Gastroesophageal sphincter (tissue), 4 donors: ENCODE data around the gene COL6A3. TPM values are rescaled to one million over a fixed set of nuclear protein-coding genes. Genes with fewer than 3 reads are reported as not detected.
"Not testable (repeated sequence)": the region's sequence is repeated elsewhere in the genome, so short reads cannot be mapped to it uniquely, and the experiment has no call there.

Source experiments
- ATAC-seq: fragments of 150-250 bp; one replicate; pipeline ENCODE4 v1.9.1; 2016; ENCODE audit warnings: mild to moderate bottlenecking, moderate library complexity
- H3K27ac ChIP-seq, 4 donors: fragments of 200-600 bp; sonication (generic) in 3 of 4; 1 replicate in 3 of 4; 2 replicates in 1 of 4; pipeline ENCODE4 v1.5.1; 2016 to 2019
- H3K27me3 ChIP-seq: fragments of 200-600 bp; sonication (generic); one replicate; pipeline ENCODE4 v1.5.1; 2019
- H3K36me3 ChIP-seq, 2 donors: fragments of 200-600 bp; sonication (generic); one replicate each; pipeline ENCODE4 v1.5.1; 2019; ENCODE audit warnings: control low read depth in 1 of 2
- H3K4me1 ChIP-seq, 3 donors: fragments of 200-600 bp; sonication (generic); 1 replicate in 2 of 3; 2 replicates in 1 of 3; pipeline ENCODE4 v1.5.1; 2016 to 2019; ENCODE audit warnings: control low read depth in 2 of 3
- H3K4me3 ChIP-seq, 2 donors: fragments of 200-600 bp; sonication (generic); one replicate each; pipeline ENCODE4 v1.5.1; 2019; ENCODE audit warnings: mild to moderate bottlenecking in 1 of 2, moderate library complexity in 1 of 2
- H3K9me3 ChIP-seq, 3 donors: fragments of 200-600 bp; sonication (generic); one replicate each; pipeline ENCODE4 v1.5.1; 2017 to 2019; ENCODE audit warnings: control low read depth in 2 of 3
- EP300 ChIP-seq: sonication (generic); formaldehyde crosslinking; IDR thresholded peaks from one replicate; pipeline ENCODE4 v1.6.1; 2017; ENCODE audit warnings: antibody characterized with exemption, mild to moderate bottlenecking
- POLR2A ChIP-seq, 2 donors: fragments of 450-650 bp; IDR thresholded peaks; one replicate each; pipeline ENCODE4 v1.6.1; 2017; ENCODE audit warnings: antibody characterized with exemption in 2 of 2, mild to moderate bottlenecking in 2 of 2, moderate library complexity in 1 of 2
- POLR2AphosphoS5 ChIP-seq: sonication (generic); formaldehyde crosslinking; IDR thresholded peaks from one replicate; pipeline ENCODE4 v1.6.1; 2017; ENCODE audit warnings: antibody characterized with exemption
- WGBS, 2 donors: methylation state at CpG; one replicate each; pipeline ENCODE4 v1.1.5; 2018; ENCODE audit warnings: low coverage in 1 of 2; 5-methylcytosine and 5-hydroxymethylcytosine counted together
- total RNA-seq, 4 donors: library from RNA; depleted of rRNA; stranded (reverse); fragments of >200 nt; gene quantifications; one replicate each; pipeline ENCODE4 v1.1.0, GENCODE V29; 2016
- TF ChIP-seq, protein P1 (sequence below), 4 experiments: fragments of 200-600 bp in 2 of 4; fragments of 450-650 bp in 2 of 4; sonication (generic) in 1 of 4; IDR thresholded peaks; one replicate each; pipeline ENCODE4 v1.5.1; 2017 to 2019; ENCODE audit warnings: antibody characterized with exemption in 4 of 4, mild to moderate bottlenecking in 2 of 4, moderate library complexity in 2 of 4

COL6A3 gene
- total RNA-seq, 4 donors from 2014 or later = 110 to 421 (median 310) TPM

DNA sequence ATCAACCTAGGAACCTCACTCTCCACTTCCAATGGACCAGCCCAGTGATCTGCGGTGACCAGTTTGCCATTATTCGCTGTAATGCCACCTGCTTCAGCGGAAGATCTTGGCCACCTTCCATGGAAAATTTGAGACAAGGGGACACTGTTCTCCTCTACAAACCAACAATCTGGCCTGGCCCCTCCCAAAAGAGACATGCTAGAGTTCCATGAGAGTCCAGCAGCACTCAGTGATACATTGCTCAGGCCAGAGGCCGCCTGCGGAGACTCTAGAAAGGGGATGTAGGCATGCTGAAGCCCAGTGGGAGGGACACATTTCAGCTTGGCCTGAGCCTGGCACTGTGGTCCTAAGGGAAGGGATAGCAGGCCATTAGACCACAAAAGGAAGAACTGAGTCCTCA, 58.3 kb downstream of the COL6A3 start:
- Histone ChIP-seq H3K4me3 (no peak overlapping the region), H3K27ac (peak overlapping the region in 3 of 4 donors; percentile 65 to 80 (median 72)), H3K4me1 (peaks cover 0 to 74% (median 0%) of the 10 kb centered on the region in 3 donors), H3K27me3 (no peaks in the 10 kb centered on the region), H3K9me3 (no peaks in the 10 kb centered on the region), H3K36me3 (peaks cover 0 to 81% of the 10 kb centered on the region in 2 donors)
- ATAC-seq = no peak
- 90 to 100% methylated on average over 2 of the region's 5 CpGs for WGBS, 2 donors
- TF ChIP-seq POLR2AphosphoS5 (peak; percentile 12), POLR2A (IDR thresholded peaks at IDR 0.05) (no peak)
- TF ChIP-seq, protein P1, sequence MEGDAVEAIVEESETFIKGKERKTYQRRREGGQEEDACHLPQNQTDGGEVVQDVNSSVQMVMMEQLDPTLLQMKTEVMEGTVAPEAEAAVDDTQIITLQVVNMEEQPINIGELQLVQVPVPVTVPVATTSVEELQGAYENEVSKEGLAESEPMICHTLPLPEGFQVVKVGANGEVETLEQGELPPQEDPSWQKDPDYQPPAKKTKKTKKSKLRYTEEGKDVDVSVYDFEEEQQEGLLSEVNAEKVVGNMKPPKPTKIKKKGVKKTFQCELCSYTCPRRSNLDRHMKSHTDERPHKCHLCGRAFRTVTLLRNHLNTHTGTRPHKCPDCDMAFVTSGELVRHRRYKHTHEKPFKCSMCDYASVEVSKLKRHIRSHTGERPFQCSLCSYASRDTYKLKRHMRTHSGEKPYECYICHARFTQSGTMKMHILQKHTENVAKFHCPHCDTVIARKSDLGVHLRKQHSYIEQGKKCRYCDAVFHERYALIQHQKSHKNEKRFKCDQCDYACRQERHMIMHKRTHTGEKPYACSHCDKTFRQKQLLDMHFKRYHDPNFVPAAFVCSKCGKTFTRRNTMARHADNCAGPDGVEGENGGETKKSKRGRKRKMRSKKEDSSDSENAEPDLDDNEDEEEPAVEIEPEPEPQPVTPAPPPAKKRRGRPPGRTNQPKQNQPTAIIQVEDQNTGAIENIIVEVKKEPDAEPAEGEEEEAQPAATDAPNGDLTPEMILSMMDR (IDR thresholded peaks at IDR 0.05) = no peak

DNA sequence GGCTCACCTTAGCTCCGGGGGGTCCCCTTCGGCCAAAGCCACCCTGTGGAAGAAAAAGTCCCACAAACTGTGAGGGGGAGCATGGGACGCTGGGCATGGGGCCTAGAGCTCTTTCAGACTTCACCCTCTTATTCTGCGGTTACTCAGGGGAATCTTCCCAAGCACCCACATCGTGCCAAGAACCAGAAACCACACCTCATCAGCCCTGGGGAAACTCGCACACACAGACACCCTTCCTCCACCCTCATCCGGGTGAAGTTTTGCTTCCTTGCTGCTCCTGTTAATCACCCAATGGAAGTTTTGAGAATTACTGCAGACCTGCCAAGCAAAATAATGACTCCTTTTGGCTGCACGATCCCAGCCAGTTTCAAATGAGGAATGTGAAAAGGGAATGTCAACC, 59.1 kb downstream of the COL6A3 start:
- peak; percentile 51 for ATAC-seq
- WGBS, 2 donors = 33 to 40% methylated on average over 1 to 6 of the region's 8 CpGs
- Histone ChIP-seq H3K9me3 (no peaks in the 10 kb centered on the region), H3K4me1 (peaks cover 0 to 73% (median 0%) of the 10 kb centered on the region in 3 donors), H3K36me3 (peaks cover 0 to 81% of the 10 kb centered on the region in 2 donors), H3K27me3 (no peaks in the 10 kb centered on the region), H3K4me3 (no peak overlapping the region), H3K27ac (peak overlapping the region; percentile 23 to 80 (median 68))
- TF ChIP-seq EP300 = no peak
- TF ChIP-seq POLR2A (IDR thresholded peaks at IDR 0.05) = no peak
- TF ChIP-seq, protein P1 (IDR thresholded peaks at IDR 0.05) = peak in 1 of 4 experiments; percentile 26

DNA sequence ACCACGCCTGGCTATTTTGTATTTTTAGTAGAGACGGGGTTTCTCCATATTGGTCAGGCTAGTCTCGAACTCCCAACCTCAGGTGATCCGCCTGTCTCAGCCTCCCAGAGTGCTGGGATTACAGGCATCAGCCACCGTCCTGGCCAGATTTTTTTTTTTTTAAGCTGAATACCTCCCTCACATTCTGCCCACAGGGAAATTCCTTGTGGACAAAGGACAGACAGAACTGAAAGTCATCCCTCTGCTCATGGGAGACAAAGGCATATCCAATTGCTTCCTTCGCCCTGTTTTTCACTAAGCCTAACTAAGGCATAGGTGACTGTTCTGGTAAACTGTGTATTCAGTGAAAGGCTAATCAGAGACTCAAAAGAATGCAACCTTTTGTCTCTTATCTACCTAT, 59.8 kb downstream of the COL6A3 start:
- ATAC-seq, H3K27me3 ChIP-seq, H3K9me3 ChIP-seq, H3K4me3 ChIP-seq: not testable (repeated sequence)
- H3K36me3 ChIP-seq = peaks cover 0 to 76% of the 10 kb centered on the region in 2 donors
- peak overlapping the region in 3 of 4 donors; percentile 65 to 80 (median 72) for H3K27ac ChIP-seq
- H3K4me1 ChIP-seq = peaks cover 0 to 66% (median 0%) of the 10 kb centered on the region in 3 donors
- 82 to 92% methylated on average over 3 to 6 of the region's 6 CpGs for WGBS, 2 donors

DNA sequence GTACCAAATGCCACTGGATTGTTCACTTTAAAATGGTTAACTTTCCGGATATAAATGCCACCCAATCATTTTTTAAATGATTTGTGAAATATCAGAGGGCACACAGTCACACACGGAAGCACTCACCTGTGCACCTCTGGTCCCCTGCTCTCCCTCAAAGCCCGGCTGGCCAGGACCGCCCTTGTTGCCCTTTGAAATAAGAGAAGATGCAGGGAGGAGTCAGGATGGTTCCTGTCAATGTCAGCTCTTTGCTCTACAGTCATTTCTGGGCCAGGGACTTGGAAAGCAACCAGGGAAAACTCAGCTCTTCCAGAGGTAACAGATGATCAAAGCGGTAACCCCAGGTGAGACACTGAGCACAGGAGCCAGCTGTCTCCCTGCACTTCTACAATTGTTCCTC, 60.7 kb downstream of the COL6A3 start:
- Histone ChIP-seq H3K4me3 (no peak overlapping the region), H3K9me3 (no peaks in the 10 kb centered on the region), H3K36me3 (peaks cover 0 to 75% of the 10 kb centered on the region in 2 donors), H3K27ac (peak overlapping the region in 3 of 4 donors; percentile 49 to 80 (median 65)), H3K4me1 (peaks cover 0 to 60% (median 0%) of the 10 kb centered on the region in 3 donors), H3K27me3 (no peaks in the 10 kb centered on the region)
- ATAC-seq = no peak
- 69 to 75% methylated on average over 2 of the region's 5 CpGs for WGBS, 2 donors
- TF ChIP-seq POLR2A (IDR thresholded peaks at IDR 0.05) = no peak
- TF ChIP-seq, protein P1 (IDR thresholded peaks at IDR 0.05) = no peak
- no peak for TF ChIP-seq POLR2AphosphoS5
- TF ChIP-seq EP300 = no peak

DNA sequence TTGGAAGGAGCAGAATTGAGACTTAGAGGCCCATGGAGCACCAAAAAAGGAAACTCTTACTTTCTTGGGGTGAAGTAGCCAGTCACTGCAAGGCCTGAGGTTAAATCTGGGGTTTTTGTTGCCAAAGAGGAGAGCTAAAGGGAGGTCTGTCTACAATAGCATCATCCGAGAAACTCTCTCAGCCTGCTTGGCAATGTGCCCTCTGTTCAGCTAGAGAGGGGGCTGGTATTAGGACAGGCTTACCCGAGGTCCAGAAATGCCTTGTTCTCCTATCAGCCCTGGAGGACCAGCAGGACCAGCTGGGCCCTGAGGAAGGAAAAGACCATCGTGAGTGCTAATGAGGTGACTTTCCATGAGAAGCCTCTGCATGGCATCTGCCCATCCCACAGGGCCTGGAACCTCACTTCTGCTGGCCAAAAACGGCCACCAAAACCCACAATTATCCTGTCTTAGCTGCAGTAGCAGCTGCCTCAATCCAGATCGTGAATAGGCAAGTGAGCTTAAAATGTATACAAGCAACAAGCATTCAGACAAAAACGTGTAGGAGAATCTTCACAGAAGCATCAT, 61.6 kb downstream of the COL6A3 start:
- no peak for ATAC-seq
- Histone ChIP-seq H3K4me1 (peaks cover 0 to 60% (median 0%) of the 10 kb centered on the region in 3 donors), H3K9me3 (no peaks in the 10 kb centered on the region), H3K27ac (peak overlapping the region in 3 of 4 donors; percentile 49 to 80 (median 65)), H3K27me3 (no peaks in the 10 kb centered on the region), H3K4me3 (no peak overlapping the region), H3K36me3 (peaks cover 0 to 75% of the 10 kb centered on the region in 2 donors)
- TF ChIP-seq, protein P1 (IDR thresholded peaks at IDR 0.05) = no peak
- TF ChIP-seq POLR2AphosphoS5 (no peak), EP300 (no peak), POLR2A (IDR thresholded peaks at IDR 0.05) (no peak)
- 36 to 53% methylated on average over 3 of the region's 6 CpGs for WGBS, 2 donors
